Retina (tissue), 1 donor: Measurements from ENCODE around the gene HINT2.

ENCODE experiments used
- DNase-seq: peaks from one replicate; pipeline ENCODE4 v3.0.0-alpha.2; 2016

HINT2 gene

GRCh38 chr9:35814841-35815543, at the start of gene HINT2:
Gene HINT2, minus strand, starts transcription at chr9:35815042. Its CDS starts 63 bp downstream, at chr9:35814979.
- DNase-seq: peak; percentile 98

GRCh38 chr9:35863583-35863982, 48.7 kb upstream of the HINT2 start:
- no peak for DNase-seq

- no peak for DNase-seq
Measured at GRCh38 chr9:35862328-35862727, 47.5 kb upstream of the HINT2 start.

GRCh38 chr9:35861161-35861897, 46.5 kb upstream of the HINT2 start:
- no peak for DNase-seq

GRCh38 chr9:35859990-35860339, 45.1 kb upstream of the HINT2 start:
- no peak for DNase-seq

- no peak for DNase-seq
Measured at GRCh38 chr9:35859310-35859989, 44.6 kb upstream of the HINT2 start.

- no peak for DNase-seq
Measured at GRCh38 chr9:35858458-35858857, 43.6 kb upstream of the HINT2 start.

- DNase-seq: no peak
Measured at GRCh38 chr9:35856882-35857281, 42.0 kb upstream of the HINT2 start.

GRCh38 chr9:35856206-35856605, 41.4 kb upstream of the HINT2 start:
- no peak for DNase-seq

GRCh38 chr9:35854091-35854762, 39.4 kb upstream of the HINT2 start:
- no peak for DNase-seq

- no peak for DNase-seq
Measured at GRCh38 chr9:35852876-35853865, 38.3 kb upstream of the HINT2 start.

GRCh38 chr9:35852267-35852815, 37.5 kb upstream of the HINT2 start:
- no peak for DNase-seq

- DNase-seq: no peak
Measured at GRCh38 chr9:35847792-35848572, 33.1 kb upstream of the HINT2 start.

- no peak for DNase-seq
Measured at GRCh38 chr9:35845824-35846771, 31.3 kb upstream of the HINT2 start.

- no peak for DNase-seq
Measured at GRCh38 chr9:35844628-35845270, 29.9 kb upstream of the HINT2 start.

GRCh38 chr9:35842795-35843194, 28.0 kb upstream of the HINT2 start:
- no peak for DNase-seq

- no peak for DNase-seq
Measured at GRCh38 chr9:35842020-35842745, 27.3 kb upstream of the HINT2 start.

GRCh38 chr9:35841645-35841900, 26.7 kb upstream of the HINT2 start:
- no peak for DNase-seq
